AG04450 (cell line): Measurements from ENCODE around the gene INPP5B. TPM values are rescaled to one million over a fixed set of nuclear protein-coding genes. Genes with fewer than 3 reads are reported as not detected.

Experiments used
- CTCF ChIA-PET: fragments of 300-600, 350-600 bp; formaldehyde crosslinking; extraction: SDS; loops from one replicate; lab custom pipeline; 2022; ENCODE audit warnings: antibody characterized with exemption, inconsistent platforms; lab: Charles Lee
- POLR2A ChIA-PET: fragments of 350-600 bp; formaldehyde crosslinking; extraction: SDS; loops from one replicate; lab custom pipeline; 2021; ENCODE audit warnings: antibody characterized with exemption, inconsistent platforms; lab: Yijun Ruan, JAX
- DNase-seq: peaks from one replicate; pipeline ENCODE4 v3.0.0-alpha.2; 2011; ENCODE audit warnings: low read depth, low spot score
- H3K27ac ChIP-seq: one replicate; pipeline ENCODE4 v1.5.1; 2012; ENCODE audit warnings: low read depth, low read length, control low read depth
- H3K27me3 ChIP-seq: one replicate; pipeline ENCODE4 v1.6.0; 2012; ENCODE audit warnings: low read length; ENCODE audit not compliant: control insufficient read depth, insufficient read depth
- H3K4me3 ChIP-seq: 2 replicates; pipeline ENCODE4 v1.5.1; 2011; ENCODE audit warnings: mild to moderate bottlenecking, low read depth, low read length, control low read depth
- H3K9me3 ChIP-seq: 2 replicates; pipeline ENCODE4 v1.5.1; 2012; ENCODE audit warnings: low read length; ENCODE audit not compliant: control insufficient read depth, insufficient read depth
- CTCF ChIP-seq: IDR thresholded peaks from 2 replicates; pipeline ENCODE4 v1.5.1; 2011; ENCODE audit warnings: low read depth, low read length, control low read depth, inconsistent platforms
- polyA plus RNA-seq: library from polyadenylated mRNA; depleted of rRNA; stranded (reverse); fragments of >200 nt; gene quantifications from 2 replicates; pipeline ENCODE4 v1.2.3, GENCODE V29; 2011

INPP5B gene
- polyA plus RNA-seq, 1 experiment: 21.9 TPM

DNA sequence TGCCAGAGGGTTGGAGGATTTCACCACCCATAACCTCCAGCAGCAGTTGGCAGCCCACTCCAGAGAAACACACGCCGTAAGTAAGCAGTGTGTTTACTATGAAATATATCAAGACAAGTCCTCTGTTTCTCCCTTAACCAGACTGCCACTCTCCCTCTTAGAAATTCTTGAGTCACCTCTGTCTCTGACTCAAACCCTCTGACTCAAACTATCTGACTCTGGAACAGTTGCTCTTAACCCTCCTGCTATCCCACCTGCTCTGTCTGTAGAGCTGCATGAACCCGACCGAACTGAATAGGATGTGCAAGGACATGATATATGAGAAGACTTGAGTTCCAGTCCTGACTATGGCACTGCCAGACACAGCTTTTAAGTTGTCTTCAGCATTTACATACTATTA is 14.1 kb downstream of the INPP5B start:
- ChIA-PET POLR2A (interaction anchor here (1.0 to 1.2 kb wide), 2 partner anchors 11 to 26 kb away, joined by 4 to 6 read pairs; no protein-coding TSS in a partner anchor), CTCF (interaction anchor here (0.7 kb wide), 1 partner anchor 418 kb away, joined by 6 read pairs; no protein-coding TSS in a partner anchor)
- Histone ChIP-seq H3K4me3 (no peak overlapping the region), H3K9me3 (no peaks in the 10 kb centered on the region), H3K27me3 (no peaks in the 10 kb centered on the region), H3K27ac (no peak overlapping the region)
- no peak for TF ChIP-seq CTCF
- no peak for DNase-seq

DNA sequence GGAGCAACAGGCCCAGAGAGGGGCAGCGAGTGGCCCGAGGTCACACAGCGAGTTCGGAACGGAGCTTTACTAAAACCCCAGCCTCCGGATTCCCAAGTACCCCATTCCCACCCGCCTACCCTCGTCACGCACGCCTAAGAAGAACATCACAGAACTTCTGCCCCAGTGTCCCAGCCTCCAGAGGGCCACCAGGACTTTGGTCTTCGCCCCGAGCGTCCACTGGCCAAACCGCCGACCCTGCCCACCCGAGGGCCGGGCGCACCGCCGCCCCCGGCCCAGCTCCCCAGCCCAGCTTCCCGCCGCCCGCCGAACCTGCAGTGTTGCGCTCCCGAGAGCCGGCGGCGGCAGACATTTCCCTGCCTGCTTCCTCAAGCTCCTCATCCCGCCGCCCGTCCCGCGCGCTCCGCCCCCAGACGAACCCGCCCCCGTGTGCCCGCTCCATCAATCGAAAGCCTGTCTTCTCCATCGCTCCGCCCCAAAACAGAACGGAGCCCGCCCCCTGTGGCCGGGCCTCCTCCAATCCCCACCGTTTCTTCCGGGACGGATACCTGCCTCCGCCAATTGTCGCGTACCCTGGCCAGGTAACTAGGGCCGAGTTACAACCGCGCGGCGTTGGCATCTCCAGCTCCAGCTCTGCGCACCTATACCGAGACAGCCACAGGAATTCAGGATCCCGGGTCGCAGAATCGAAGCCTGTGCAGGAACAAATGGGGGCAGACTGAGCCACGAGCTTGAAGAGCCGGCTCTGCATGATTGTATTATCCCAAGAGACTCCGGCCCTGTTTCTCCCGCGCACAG is 15.3 kb downstream of the INPP5B start:
- peak overlapping the region; percentile 66 for H3K4me3 ChIP-seq
- POLR2A ChIA-PET: interaction anchor here (0.5 to 1.3 kb wide), 5 partner anchors 15 to 109 kb away, joined by 3 to 4 read pairs (median 4); partner anchors contain the start of gene INPP5B

GRCh38 chr1:37931102-37931360 is 15.8 kb downstream of the INPP5B start:
- DNase-seq: no peak
- TF ChIP-seq CTCF: no peak
- Histone ChIP-seq H3K27ac (no peak overlapping the region), H3K27me3 (no peaks in the 10 kb centered on the region), H3K4me3 (peak overlapping the region; percentile 66), H3K9me3 (no peaks in the 10 kb centered on the region)
- CTCF ChIA-PET: interaction anchor here (0.6 to 1.4 kb wide), 6 partner anchors 9 to 71 kb away, joined by 3 to 6 read pairs (median 4); partner anchors contain the start of genes INPP5B and MTF1
- POLR2A ChIA-PET: interaction anchor here (0.5 to 1.3 kb wide), 4 partner anchors 16 to 94 kb away, joined by 3 to 4 read pairs (median 4); partner anchors contain the start of gene INPP5B

More for the DNA sequence above, 15.3 kb downstream of the INPP5B start:
- no peaks in the 10 kb centered on the region for H3K9me3 ChIP-seq
- CTCF ChIA-PET: interaction anchor here (0.6 to 1.4 kb wide), 7 partner anchors 8 to 340 kb away, joined by 3 to 6 read pairs (median 4); partner anchors contain the start of genes INPP5B and MTF1
- DNase-seq: peak; percentile 73
- H3K27ac ChIP-seq: no peak overlapping the region
- no peaks in the 10 kb centered on the region for H3K27me3 ChIP-seq
- TF ChIP-seq CTCF: no peak

GRCh38 chr1:37930246-37931101 is 16.4 kb downstream of the INPP5B start:
- no peak for DNase-seq
- Histone ChIP-seq H3K9me3 (no peaks in the 10 kb centered on the region), H3K4me3 (peak overlapping the region; percentile 66; the same call in 1 of the 2 replicates), H3K27me3 (no peaks in the 10 kb centered on the region), H3K27ac (no peak overlapping the region)
- TF ChIP-seq CTCF: no peak
- ChIA-PET CTCF (interaction anchor here (1.2 to 1.4 kb wide), 3 partner anchors 45 to 71 kb away, joined by 4 to 6 read pairs (median 4); partner anchors contain the start of gene MTF1), POLR2A (interaction anchor here (1.3 kb wide), 1 partner anchor 27 kb away, joined by 4 read pairs; no protein-coding TSS in a partner anchor)
